COR-L47 (cell line): Measurements from ENCODE around the gene SSU72.
"Not testable (repeated sequence)": the region's sequence is repeated elsewhere in the genome, so short reads cannot be mapped to it uniquely, and the experiment has no call there.

Source experiments
- DNase-seq: peaks from one replicate; lab custom pipeline; 2025; lab: John Stamatoyannopoulos, UW

Gene SSU72

GRCh38 chr1:1595341-1595740 lies 20.7 kb upstream of the SSU72 start:
- DNase-seq = not testable (repeated sequence)

- no peak for DNase-seq
Observed at GRCh38 chr1:1594602-1595260, 20.1 kb upstream of the SSU72 start.

GRCh38 chr1:1593834-1594601 lies 19.4 kb upstream of the SSU72 start:
- DNase-seq = no peak

- no peak for DNase-seq
Observed at GRCh38 chr1:1591452-1591851, 16.8 kb upstream of the SSU72 start.

- DNase-seq = no peak
Observed at GRCh38 chr1:1583347-1584010, 8.8 kb upstream of the SSU72 start.

GRCh38 chr1:1582585-1583346 lies 8.1 kb upstream of the SSU72 start:
- DNase-seq = no peak

- no peak for DNase-seq
Observed at GRCh38 chr1:1578371-1578940, 3.8 kb upstream of the SSU72 start.

GRCh38 chr1:1577367-1578011 lies 2.8 kb upstream of the SSU72 start:
- DNase-seq = no peak

- DNase-seq = peak; percentile 55
Observed at GRCh38 chr1:1573843-1574720, 581 bp downstream of the SSU72 start.

GRCh38 chr1:1569341-1569740 lies 5.3 kb downstream of the SSU72 start:
- DNase-seq = no peak

GRCh38 chr1:1567891-1568291 lies 6.8 kb downstream of the SSU72 start:
- no peak for DNase-seq

GRCh38 chr1:1567152-1567875 lies 7.3 kb downstream of the SSU72 start:
- no peak for DNase-seq

GRCh38 chr1:1565340-1565739 lies 9.3 kb downstream of the SSU72 start:
- no peak for DNase-seq

- DNase-seq = no peak
Observed at GRCh38 chr1:1564268-1564667, 10.4 kb downstream of the SSU72 start.

GRCh38 chr1:1563688-1564087 lies 11.0 kb downstream of the SSU72 start:
- no peak for DNase-seq

- no peak for DNase-seq
Observed at GRCh38 chr1:1562556-1563195, 12.0 kb downstream of the SSU72 start.

GRCh38 chr1:1561801-1562470 lies 12.7 kb downstream of the SSU72 start:
- DNase-seq = no peak

GRCh38 chr1:1560178-1560577 lies 14.5 kb downstream of the SSU72 start:
- DNase-seq = no peak

- no peak for DNase-seq
Observed at GRCh38 chr1:1559066-1559465, 15.6 kb downstream of the SSU72 start.
